NCI-H146 treated with DMSO at 0.1 percent for 48 hours (cell line): Measurements from ENCODE around the gene SCFD2.
A peak's percentile ranks its signal among the peaks of the same experiment; 100 is the strongest.

Experiments
- DNase-seq: peaks from one replicate; lab custom pipeline; 2025; ENCODE audit not compliant: unreplicated experiment; lab: John Stamatoyannopoulos, UW

Gene SCFD2

DNA sequence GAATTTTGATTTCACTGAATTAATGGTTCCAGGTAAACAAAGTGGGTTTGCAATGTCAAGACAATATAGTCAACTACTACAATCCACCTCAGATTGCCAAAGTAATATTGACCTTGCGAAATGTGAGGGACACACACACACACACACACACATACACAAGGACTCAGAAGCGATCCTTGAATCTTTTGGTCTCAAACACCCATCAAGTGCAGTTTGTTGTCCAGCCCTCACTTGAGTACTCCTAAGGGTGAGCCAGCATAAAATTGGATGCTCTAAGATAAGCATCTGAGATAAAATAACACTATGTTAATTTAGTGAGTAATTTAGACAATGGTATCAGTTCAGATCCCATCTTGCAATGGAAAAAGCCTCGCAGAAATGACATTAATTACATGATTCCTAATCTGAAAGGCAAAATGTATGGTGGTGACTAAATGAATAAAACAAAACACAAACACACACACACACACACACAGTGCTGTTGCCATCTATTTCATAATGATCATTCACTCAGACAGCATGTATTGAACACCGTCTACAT is 401.2 kb downstream of the SCFD2 start:
- no peak for DNase-seq

DNA sequence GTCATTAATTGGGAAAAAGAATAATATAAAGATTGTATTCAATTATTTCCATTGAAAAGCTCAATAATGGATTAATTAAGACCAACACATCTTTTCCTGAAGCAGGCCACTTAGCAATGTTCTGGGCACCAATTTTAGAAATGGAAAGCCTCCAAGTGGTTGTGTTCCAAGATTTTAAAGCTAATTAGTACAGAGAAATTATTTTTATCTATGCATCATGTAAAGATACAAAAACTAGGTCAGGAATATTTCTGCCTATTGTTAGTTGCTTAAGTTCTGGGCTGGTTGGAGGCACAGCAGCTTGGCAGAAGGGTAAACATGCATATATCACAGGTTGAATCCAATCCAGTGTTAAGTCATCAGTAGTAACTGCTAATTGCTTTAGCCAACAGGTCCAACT is 401.9 kb downstream of the SCFD2 start:
- DNase-seq: no peak

DNA sequence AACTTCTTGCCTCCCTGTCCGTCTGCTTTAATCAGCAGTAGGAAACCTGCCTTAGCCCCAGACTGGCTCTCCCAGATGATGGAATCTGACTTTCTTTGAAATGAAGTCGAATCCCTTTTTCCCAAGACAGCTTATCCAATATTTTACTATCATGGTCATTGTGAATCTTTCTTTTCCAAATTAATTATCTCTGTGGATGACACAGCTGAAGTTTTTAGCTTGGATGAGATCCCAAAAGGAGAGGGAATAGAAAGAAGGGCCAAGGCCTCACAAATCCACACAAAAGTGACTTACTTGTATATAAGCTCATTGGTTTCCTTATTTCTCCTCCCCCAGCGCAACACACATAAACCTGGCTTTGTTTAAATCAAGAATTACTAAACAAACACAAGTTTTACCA is 403.1 kb downstream of the SCFD2 start:
- no peak for DNase-seq

DNA sequence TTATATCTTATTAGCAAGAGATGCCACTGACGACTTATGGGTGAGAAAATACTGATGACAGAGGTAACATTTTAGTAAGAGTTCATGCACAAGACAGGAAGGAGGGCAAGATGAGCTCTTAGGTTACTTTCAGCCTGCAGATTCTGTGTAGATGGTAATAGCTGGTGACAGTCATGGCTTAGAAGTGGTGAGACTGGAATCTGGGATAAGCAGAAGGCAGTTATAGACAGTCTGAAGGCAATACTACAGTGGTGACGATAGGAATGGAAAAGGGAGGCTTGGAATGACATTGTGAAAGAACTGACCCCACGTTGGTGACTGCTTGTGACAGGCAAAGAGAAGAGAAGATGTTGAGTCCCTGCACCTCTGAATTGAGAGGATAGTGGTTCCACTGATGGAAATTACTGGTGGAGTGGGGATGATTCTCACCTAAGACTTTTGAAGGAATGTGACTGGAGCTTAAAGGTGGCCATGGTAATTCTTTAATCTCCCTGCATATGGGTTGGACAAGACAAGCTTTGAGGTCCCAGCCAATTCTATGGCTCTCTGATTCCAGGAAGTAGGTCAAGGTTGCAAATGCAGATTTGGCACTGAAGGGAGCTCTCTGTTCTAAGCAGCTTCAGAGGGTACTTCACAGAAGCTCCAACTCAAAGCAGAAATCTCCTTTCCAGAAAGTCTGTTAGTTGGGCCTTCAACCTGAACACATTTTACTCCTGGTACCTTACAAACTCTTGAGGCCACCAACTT is 404.0 kb downstream of the SCFD2 start:
- DNase-seq: no peak

DNA sequence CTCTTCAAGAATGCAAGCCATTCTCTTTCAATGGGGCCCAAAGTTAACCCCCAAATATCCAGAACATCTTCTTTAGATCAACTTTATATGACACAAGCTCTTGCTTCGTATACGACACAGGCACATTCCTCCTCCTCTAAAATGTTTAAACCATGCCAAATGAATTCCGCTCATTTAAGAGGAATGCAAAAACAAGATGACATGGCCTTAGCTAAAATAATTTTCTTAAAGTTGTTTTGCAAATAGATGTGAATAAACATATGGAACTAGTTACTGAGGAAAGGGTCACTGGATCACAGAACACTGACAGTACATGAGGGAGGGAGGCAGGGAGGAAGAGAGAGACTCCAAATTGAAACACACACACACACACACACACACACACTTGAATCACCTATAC is 406.3 kb downstream of the SCFD2 start:
- DNase-seq: no peak

DNA sequence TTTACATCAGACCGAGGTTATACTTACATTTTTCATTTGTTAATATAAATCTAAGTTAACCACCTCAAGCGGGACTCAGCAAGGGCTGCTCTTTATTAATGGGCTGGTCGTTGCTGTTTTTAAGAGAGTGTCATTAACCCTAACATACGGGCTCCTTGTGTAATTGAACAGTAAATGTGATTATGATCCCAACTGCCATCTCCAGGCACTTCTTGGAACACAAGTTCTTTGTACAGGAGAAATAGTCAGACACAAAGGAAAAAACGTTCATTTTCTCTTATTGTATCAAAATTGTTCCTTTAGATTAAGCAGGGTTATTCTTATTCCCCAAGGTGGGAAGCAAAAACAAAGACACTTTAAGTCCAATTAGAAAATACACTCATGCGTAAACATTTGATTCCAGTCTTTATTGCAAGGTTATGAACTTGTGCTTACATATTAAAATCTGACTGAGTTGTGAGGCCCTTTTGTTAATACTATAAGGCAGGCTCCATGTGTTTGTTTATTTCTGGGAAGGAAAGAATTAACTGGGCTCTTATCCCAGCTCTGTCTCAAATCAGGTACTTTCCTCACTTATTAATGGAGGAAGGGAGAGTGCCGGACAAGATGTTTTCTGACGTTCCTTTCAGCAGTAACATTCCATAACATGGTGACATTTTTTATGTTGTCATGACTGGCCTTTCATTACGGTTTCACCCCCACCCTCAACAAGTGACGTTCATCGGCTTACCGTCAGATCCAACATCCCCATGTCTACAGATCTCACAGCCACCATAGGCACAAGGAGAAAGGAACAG is 407.8 kb downstream of the SCFD2 start:
- peak; percentile 66 for DNase-seq

DNA sequence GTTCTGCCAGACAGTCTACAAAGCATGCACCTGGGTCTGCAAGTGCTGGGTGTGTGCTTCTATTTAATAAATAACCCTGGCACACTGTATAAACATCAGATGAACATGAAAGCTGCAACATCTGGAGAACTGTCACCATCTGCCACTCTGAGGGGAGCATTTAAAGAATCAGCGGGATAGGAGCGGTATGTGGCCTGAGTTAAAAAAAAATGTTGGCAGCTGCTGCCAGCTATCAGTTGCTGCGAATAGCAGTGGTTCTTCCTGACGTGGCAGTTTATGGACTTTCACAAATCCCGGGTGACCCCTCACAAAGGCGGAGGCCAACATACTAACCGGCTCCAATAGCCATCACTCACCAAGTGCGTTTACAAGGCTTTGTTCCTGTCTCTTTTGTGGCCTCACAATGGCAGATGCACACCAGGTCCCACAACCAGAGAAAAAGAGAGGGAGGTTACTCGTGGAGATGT is 408.6 kb downstream of the SCFD2 start:
- peak; percentile 100 for DNase-seq

DNA sequence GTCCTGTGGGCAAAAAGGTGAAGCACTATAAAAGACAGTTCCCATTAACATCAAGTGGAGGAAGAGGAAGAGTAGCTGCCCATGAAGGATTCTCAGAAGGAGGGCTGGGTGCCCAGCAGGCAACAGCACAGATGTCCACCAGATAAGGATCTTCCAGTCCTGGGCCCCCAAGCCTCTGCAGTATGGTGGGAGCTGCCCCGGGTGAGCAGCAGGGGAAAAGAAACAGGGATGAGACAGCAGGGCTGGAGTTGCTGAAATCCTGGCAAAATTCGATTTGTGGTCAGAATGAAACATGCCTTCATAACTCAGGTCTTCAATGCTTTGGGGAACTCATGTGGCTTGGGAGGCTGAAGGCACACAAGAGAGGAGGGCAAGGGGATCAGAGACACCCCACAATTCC is 409.2 kb downstream of the SCFD2 start:
- no peak for DNase-seq

DNA sequence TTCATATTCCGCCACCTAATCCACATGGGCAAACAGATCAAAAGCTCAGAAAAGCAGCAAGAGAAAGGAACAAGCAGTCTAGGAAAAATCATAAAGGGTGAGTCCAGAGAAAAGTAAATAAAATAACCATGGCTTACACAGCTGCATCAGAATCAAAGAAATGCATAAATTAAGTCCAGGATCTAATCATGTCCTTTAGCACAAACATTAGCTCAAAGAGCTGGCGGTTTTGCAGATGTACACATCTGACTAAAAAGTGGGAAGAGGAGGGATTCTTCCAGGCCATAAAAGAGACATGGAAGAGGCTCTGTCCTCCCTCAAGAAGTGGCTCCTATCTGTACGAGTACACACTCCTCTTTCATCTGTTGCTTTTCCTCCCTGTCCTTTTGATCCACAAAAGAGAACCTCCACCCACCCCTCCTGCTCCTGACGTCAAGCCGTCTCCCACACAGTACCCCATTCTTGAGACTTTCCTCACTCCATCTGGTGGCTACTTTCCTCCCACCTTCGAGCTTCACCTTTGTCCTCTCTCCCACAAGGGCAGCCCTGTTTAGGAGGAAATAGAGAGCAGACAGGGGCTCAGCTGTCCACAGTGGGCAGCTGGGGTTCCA is 411.2 kb downstream of the SCFD2 start:
- peak; percentile 85 for DNase-seq

DNA sequence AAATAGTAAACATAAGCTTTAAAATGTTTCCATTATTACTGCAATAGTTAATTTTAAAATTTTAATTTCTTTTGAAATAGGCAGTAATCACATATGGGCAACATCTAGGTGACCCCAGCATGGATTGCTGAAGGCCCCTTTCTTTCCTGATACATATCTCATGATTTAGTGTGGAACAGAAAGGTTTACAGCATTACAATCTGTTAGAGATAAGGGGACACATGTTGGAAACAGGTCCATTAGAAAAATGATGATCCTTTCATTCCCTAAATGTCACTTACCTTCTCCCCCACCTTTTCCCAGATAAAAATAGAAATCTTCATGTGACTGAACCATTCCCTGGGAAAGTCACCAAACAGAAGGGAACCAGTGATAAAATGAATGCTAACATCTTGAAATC is 413.3 kb downstream of the SCFD2 start:
- DNase-seq: no peak

DNA sequence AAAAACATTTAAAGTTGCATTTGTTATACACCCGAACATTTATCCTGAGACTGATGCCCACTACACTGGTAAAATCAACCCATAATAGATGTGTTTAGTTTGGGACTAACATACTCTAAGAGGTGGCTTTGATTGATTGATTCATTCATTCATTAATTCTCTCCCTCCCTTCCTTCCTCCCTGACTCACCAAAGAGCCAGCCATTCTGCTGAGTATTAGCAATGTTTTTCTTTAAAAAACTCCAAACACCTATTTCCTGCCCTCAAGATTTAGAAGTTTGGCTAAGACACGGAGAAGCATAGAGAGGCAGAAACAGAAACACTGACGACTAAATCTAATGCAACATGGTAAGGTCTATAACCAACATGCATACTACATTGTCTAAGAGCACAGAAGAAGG is 414.8 kb downstream of the SCFD2 start:
- no peak for DNase-seq

DNA sequence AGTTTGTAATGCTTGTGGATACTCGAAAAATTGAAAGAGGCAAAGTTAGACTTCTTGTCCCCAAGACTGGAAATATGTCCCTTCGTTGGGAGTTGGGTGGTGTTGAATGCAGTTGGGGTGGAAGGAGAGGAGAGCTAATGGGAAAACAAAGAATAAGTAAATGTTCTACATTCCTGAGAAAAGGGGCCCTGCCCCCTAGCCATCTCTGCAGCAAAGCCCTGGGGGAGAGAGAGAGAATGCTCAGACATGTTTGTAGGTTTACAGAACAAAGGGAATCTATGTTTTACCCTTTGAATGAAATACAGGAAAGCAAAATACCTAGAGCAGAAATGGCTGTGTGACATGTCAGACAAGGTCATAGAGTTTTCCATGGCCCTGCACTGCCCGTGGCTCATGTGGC is 415.6 kb downstream of the SCFD2 start:
- no peak for DNase-seq

DNA sequence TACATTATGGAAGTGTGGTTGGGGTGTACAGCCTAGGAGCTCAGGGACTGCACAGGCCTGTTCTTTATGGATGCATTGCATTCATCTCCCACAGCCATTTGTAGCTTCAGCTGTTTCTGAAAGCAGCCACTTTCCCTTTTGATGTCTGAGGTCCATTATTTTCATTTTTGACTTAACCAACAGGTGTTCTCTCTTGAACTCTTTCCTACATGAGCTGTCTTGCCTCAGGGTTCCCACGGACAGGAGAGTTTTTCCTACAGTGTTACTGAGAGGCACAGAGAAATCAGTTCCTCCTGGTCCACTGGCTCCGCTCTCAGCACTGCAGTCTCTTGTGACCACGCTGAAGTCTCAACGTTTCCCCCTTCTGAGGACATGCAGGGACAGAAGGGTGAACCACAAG is 416.5 kb downstream of the SCFD2 start:
- DNase-seq: no peak

DNA sequence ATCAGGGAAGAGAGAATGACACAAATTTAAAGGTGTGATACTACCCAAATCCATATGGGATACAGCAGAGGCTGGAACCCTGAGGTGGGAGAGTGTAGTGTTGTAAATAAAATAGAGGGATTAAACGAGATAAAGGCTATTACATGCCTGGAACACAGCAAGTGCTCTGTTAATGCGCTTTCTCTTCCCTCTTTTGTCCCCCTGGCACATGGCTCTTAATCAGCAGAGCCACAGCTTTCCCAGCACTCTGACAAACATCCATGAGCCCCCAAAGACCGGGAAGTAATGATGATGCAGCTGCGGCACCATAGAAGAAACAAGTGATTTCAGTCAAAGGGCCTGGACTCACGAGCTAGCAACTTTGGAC is 417.8 kb downstream of the SCFD2 start:
- DNase-seq: no peak

DNA sequence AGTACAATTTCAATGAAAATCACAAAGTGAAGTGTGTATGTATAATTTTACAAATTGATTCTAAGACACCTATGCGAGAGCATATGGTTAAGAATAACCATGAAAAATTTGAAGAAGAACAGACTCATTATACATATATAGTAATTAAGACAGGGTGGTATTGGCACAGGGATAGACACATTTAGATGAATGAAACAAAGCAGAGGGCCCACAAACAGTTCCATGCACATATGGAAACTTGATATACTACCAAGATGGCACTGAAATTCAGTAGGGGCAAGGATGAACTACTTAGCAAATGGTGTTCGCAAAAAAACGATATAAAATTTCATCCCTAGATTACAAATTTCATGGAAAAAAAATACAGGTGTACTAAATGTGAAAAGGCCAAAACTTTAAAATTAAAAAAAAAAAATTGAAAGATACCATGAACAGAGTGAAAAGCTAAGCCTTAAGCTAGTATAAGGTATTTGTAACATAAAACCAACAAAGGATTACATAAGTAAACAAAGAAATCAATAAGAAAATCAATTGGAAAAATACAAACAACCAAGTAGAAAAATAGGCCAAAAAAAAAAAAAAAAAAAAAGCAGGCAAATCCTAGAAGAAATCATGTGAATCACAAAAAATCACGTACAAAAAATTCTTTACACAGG is 418.3 kb downstream of the SCFD2 start:
- no peak for DNase-seq

DNA sequence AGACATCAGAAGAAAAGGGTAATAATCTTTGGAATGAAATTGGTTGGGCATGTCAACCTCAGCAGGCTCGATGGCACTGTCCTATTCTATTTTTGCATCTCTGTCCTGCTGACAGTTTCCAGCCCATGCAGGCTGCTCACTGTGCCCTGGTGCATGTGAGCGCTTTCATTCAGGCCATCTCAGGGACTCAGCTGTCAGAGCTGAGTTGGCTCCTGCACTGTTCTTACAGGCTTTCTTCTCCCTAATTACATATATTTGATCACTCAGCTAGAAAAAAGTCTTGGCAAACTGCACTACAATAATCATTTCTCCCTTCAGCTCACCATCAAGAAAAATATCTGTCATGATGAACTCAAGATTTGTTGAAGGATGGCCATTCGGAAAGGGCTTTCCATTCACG is 419.0 kb downstream of the SCFD2 start:
- DNase-seq: no peak

DNA sequence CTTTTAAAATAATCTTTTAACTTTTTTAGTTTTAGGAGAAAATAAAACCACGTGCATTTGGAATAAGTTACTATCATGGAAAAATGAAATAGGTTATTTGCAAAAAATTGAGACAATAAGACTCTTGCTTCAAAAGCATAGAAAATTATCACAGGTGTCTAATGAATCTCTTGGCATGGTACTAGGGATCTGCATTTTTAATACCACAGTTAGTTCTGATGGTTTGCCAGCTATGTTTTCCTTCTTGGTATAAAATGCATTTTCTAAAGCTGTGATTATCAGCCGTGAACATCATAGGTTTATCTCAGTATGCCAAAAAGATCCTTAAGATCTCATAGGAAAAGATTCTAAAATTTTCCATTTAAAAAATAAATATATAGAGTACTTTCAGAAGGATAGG is 419.9 kb downstream of the SCFD2 start:
- no peak for DNase-seq

DNA sequence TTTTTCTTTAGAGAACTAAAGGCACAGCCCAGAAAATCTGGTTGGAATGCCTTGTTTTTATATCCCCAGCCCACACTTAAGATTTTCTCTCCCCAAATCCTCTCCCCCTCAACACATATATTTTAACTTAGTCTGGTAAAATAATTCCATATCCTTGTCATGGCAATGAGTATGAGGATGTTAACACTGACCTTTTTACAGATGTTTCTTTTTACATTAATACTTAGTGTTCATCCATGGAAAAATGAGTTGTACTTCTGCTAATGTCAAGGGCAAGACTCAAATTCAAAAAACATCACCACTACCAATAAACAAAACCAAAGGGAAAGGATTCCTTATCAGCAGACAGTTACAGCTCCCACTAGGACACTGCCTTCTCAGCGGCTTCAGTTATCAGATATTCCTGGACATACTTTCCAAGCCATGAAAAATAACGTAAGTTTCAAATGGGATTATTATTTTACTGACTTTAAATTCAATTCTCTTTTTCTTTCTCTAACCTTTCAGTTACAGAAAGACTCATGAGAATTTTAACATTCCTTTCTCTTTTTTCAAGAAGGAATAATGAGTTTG is 420.4 kb downstream of the SCFD2 start:
- DNase-seq: no peak

DNA sequence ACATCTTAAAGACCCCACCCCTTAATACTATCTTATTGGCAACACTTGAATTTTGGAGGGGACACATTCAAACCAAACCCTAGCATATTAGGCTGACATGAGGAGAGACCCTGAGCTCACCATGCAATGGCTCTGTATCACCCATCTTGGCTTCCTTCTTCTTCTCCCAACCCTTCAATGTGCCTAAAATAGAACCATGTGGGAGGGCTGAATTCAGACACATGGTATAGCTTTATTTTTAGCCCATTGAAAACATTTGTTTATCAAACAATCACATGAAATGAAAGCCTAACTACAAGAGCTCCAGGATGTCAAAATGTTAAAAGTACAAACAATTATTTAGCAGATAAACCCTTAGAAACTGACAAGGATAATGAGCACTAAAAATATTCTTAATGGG is 422.2 kb downstream of the SCFD2 start:
- peak; percentile 11 for DNase-seq

DNA sequence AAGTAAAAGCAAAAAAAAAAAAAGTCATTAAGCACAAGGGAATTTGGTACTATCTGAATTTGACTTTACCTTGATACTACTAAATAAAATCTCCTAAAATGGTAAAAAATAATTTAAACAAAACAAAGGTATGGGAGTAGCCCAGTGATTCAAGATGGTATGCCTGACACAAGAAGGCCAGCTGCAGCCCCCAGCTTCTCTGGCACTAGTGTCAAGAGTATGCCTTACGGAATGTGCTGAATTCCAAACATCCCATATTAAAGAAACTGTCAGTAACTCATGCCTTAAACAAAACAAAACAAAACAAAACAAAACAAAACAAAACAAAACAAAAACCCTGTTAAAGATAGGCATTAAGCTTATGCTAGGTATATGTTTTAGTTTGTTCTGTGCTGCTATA is 422.9 kb downstream of the SCFD2 start:
- DNase-seq: no peak

DNA sequence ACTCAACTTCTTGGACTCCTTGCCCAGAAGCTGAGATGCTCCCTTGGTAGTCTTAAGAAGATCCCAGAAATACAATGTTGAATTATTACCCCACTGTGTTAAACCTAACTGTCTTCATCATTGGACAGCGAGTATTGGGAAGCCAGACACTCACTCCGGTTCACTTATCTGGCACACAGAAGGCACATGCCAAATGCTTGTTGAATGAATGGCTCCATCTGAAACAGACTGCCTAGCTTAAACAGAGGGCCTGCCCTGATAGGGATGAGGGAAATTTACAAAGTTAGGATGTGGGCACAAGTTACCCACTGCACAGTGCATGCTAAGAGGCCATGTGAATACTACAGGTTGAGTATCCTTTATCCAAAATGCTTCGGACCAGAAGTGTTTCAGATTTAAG is 424.4 kb downstream of the SCFD2 start:
- DNase-seq: no peak
